H1 (cell line): Measurements from ENCODE around the gene HLX. TPM values are rescaled to one million over a fixed set of nuclear protein-coding genes. Genes with fewer than 3 reads are reported as not detected.

ENCODE experiments used
- ASH2L ChIP-seq: fragments of 200-600, 300-600 bp; sonication (generic); IDR thresholded peaks from one replicate; pipeline ENCODE4 v1.7.1; 2017; ENCODE audit warnings: low read length
- EP300 ChIP-seq, 2 experiments: IDR thresholded peaks; 1 replicate in 1 of 2; 2 replicates in 1 of 2; pipeline ENCODE4 v1.6.1; 2011 to 2012; ENCODE audit warnings: low read depth in 2 of 2, low read length in 2 of 2, mild to moderate bottlenecking in 2 of 2, borderline replicate concordance in 1 of 2, inconsistent platforms in 1 of 2, moderate library complexity in 1 of 2
- polyA plus RNA-seq, 7 experiments: library from polyadenylated mRNA; depleted of rRNA in 3 of 7; stranded (reverse) in 5 of 7; unstranded in 2 of 7; fragments of >200 nt in 5 of 7; fragments of 200-250 nt in 2 of 7; gene quantifications; 1 replicate in 5 of 7; 2 replicates in 1 of 7; 4 replicates in 1 of 7; pipeline versions ENCODE4 v1.2.1 to v1.2.3, GENCODE V29; 2011 to 2013; ENCODE audit warnings: missing spikeins in 2 of 7, mixed read lengths in 2 of 7
- total RNA-seq: library from RNA; stranded (reverse); fragmentation: NEBNext Ultra II Directional; extraction: Animal tissue kit (Norgen Biotek cat#: 25700); gene quantifications from 2 replicates; pipeline ENCODE4 v1.2.1, GENCODE V29; 2021

Gene HLX
- total and polyA plus RNA-seq, 2 of the 8 experiments (the other 6 are each of a cell fraction or from before 2014, with no cell fraction given): 0.11 to 0.30 TPM

DNA sequence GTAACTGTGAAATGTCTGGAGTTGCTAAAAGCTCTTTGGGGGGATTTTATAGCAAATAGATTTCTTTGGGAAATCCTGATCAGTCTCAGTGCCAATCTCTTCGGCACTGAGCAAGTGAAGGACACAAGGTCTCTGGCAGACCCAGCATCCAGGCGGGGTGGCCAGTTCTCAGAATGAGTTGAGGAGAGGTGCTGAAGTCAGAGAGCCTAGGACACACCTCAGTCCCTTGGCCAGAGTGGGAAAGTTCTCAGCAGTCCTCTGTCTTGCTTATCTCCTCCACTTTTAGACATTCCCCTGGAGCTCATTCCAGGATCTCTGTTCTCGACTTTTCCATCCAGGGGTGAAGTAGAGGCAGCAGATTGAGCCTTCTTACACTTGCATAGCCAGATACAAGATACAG lies 6.7 kb downstream of the HLX start (continued):
- TF ChIP-seq ASH2L (no peak), EP300 (IDR thresholded peaks at IDR 0.05; ENCODE audit: borderline replicate concordance in 1 of 2, low read depth in 2 of 2, low read length in 2 of 2) (no peak)
